Tibial nerve (tissue), 4 donors: ENCODE results near the gene METTL22. TPM values are rescaled to one million over a fixed set of nuclear protein-coding genes. Genes with fewer than 3 reads are reported as not detected.

Source experiments
- DNase-seq, 2 donors: peaks; one replicate each; pipeline ENCODE4 v3.0.0-alpha.2; 2019; ENCODE audit warnings: low spot score in 2 of 2
- H3K27ac ChIP-seq, 4 donors: fragments of 200-600 bp; sonication (generic) in 3 of 4; one replicate each; pipeline ENCODE4 v1.5.1; 2017 to 2019; ENCODE audit warnings: mild to moderate bottlenecking in 1 of 4
- H3K27me3 ChIP-seq, 2 donors: fragments of 200-600 bp; sonication (generic) in 1 of 2; one replicate each; pipeline versions ENCODE4 v1.5.1 to v1.6.0; 2017 to 2019
- H3K36me3 ChIP-seq, 3 donors: fragments of 200-600 bp; sonication (generic); one replicate each; pipeline ENCODE4 v1.5.1; 2018 to 2019
- H3K4me1 ChIP-seq, 4 donors: fragments of 200-600 bp; sonication (generic) in 3 of 4; one replicate each; pipeline ENCODE4 v1.5.1; 2017 to 2019
- H3K4me3 ChIP-seq, 4 donors: fragments of 200-600 bp; sonication (generic) in 3 of 4; one replicate each; pipeline ENCODE4 v1.5.1; 2017 to 2019; ENCODE audit warnings: mild to moderate bottlenecking in 1 of 4, moderate library complexity in 1 of 4
- H3K9me3 ChIP-seq, 4 donors: fragments of 200-600 bp; sonication (generic) in 3 of 4; one replicate each; pipeline ENCODE4 v1.5.1; 2017 to 2019
- EP300 ChIP-seq, 2 donors: sonication (generic); formaldehyde crosslinking; IDR thresholded peaks; one replicate each; pipeline ENCODE4 v1.6.1; 2017; ENCODE audit warnings: antibody characterized with exemption in 2 of 2, mild to moderate bottlenecking in 1 of 2
- POLR2A ChIP-seq, 2 donors: fragments of 450-650 bp; IDR thresholded peaks; one replicate each; pipeline ENCODE4 v1.6.1; 2017; ENCODE audit warnings: antibody characterized with exemption in 2 of 2, mild to moderate bottlenecking in 2 of 2, moderate library complexity in 2 of 2
- WGBS, 2 donors: methylation state at CpG; one replicate each; pipeline ENCODE4 v1.1.5; 2018; 5-methylcytosine and 5-hydroxymethylcytosine counted together
- total RNA-seq, 4 donors: library from RNA; depleted of rRNA; stranded (reverse); fragments of >200 nt; gene quantifications; one replicate each; pipeline ENCODE4 v1.1.0, GENCODE V29; 2016
- TF ChIP-seq, protein P1 (sequence below), 5 experiments: fragments of 200-600 bp in 3 of 5; fragments of 450-650 bp in 2 of 5; sonication (generic) in 3 of 5; IDR thresholded peaks; one replicate each; pipeline ENCODE4 v1.5.1; 2016 to 2019; ENCODE audit warnings: antibody characterized with exemption in 5 of 5, mild to moderate bottlenecking in 3 of 5, moderate library complexity in 2 of 5

Gene METTL22
- total RNA-seq, 4 donors from 2014 or later: 34.3 to 69.5 (median 46.6) TPM

DNA sequence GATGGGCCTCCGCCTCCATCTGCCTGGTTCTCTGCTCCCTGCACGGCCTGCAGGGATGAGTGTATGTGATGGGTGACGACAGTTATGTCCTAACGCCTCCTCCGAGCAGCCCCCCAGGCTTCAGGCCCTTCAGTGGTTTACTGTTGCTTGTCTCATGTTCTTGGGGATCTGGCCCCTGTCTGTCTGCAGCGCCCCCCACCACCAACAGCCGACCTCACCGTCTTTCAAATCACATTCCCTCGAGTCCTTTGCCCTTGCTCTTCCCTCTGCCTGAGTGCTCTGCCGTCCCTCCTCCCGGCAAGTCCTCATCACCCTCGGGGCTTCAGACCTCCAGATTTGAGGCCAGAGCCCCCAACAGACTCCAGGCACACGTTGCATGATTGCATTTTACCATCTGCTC lies 18.2 kb downstream of the METTL22 start:
- 85 to 92% methylated on average over 11 of the region's 13 CpGs for WGBS, 2 donors
- no peak overlapping the region for H3K4me3 ChIP-seq
- H3K27me3 ChIP-seq: no peaks in the 10 kb centered on the region
- no peak overlapping the region for H3K27ac ChIP-seq
- peaks cover 10 to 94% (median 45%) of the 10 kb centered on the region in 3 donors for H3K36me3 ChIP-seq
- no peak for DNase-seq
- no peaks in the 10 kb centered on the region for H3K9me3 ChIP-seq
- H3K4me1 ChIP-seq: no peaks in the 10 kb centered on the region
- no peak for TF ChIP-seq POLR2A (IDR thresholded peaks at IDR 0.05)
- TF ChIP-seq, protein P1, sequence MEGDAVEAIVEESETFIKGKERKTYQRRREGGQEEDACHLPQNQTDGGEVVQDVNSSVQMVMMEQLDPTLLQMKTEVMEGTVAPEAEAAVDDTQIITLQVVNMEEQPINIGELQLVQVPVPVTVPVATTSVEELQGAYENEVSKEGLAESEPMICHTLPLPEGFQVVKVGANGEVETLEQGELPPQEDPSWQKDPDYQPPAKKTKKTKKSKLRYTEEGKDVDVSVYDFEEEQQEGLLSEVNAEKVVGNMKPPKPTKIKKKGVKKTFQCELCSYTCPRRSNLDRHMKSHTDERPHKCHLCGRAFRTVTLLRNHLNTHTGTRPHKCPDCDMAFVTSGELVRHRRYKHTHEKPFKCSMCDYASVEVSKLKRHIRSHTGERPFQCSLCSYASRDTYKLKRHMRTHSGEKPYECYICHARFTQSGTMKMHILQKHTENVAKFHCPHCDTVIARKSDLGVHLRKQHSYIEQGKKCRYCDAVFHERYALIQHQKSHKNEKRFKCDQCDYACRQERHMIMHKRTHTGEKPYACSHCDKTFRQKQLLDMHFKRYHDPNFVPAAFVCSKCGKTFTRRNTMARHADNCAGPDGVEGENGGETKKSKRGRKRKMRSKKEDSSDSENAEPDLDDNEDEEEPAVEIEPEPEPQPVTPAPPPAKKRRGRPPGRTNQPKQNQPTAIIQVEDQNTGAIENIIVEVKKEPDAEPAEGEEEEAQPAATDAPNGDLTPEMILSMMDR (IDR thresholded peaks at IDR 0.05): no peak
- no peak for TF ChIP-seq EP300 (IDR thresholded peaks at IDR 0.05)

DNA sequence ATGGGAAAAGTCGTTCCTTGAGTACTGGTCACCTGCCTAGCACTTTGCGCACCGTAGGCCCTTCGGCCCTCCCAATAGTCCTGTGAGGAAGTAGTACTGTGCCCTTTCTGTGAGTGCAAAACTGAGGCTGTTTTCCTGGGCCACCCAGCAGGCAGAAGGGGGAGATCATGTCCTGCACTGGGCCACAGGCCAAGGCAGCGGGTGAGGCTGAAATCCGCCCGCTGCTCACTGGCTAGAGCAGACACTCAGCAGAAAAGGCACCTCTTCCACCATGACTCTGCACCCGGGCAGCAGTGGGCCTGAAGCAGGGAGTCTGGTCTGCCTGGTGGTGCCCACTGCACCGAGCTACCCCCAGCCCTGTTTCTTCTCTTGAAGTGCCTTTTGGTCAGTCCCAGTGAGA lies 20.2 kb downstream of the METTL22 start:
- Histone ChIP-seq H3K36me3 (peaks cover 5 to 94% (median 50%) of the 10 kb centered on the region in 3 donors), H3K27me3 (no peaks in the 10 kb centered on the region), H3K9me3 (no peaks in the 10 kb centered on the region), H3K4me1 (peaks cover 0 to 6% (median 0%) of the 10 kb centered on the region in 4 donors), H3K27ac (peak overlapping the region in 1 of 4 donors; percentile 8), H3K4me3 (no peak overlapping the region)
- 54 to 59% methylated on average over 9 of the region's 9 CpGs for WGBS, 2 donors
- TF ChIP-seq EP300 (IDR thresholded peaks at IDR 0.05) (no peak), POLR2A (IDR thresholded peaks at IDR 0.05) (no peak)
- TF ChIP-seq, protein P1 (IDR thresholded peaks at IDR 0.05): no peak
- no peak for DNase-seq

DNA sequence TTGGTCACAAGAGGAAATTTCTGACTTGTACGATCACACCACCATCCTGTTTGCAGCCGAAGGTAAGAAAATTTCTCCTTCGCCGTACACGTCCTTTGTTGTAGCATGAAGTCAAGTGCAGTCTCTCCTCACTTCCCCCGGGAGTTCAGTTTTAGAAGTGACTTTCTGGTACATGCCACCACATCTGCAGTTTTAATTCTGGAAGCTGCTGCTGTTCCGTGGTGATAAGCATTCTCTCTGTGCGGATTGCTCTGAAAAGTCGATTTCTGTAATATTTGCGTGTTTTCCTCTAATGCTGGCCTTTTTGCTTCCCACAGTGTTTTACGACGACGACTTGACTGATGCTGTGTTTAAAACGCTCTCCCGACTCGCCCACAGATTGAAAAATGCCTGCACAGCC lies 20.6 kb downstream of the METTL22 start:
- 73 to 85% methylated on average over 16 of the region's 16 CpGs for WGBS, 2 donors
- peaks cover 5 to 95% (median 45%) of the 10 kb centered on the region in 3 donors for H3K36me3 ChIP-seq
- H3K4me1 ChIP-seq: peaks cover 0 to 6% (median 0%) of the 10 kb centered on the region in 4 donors
- no peak overlapping the region for H3K4me3 ChIP-seq
- no peak overlapping the region for H3K27ac ChIP-seq
- no peaks in the 10 kb centered on the region for H3K9me3 ChIP-seq
- no peaks in the 10 kb centered on the region for H3K27me3 ChIP-seq
- no peak for DNase-seq
- no peak for TF ChIP-seq EP300 (IDR thresholded peaks at IDR 0.05)
- TF ChIP-seq, protein P1 (IDR thresholded peaks at IDR 0.05): no peak
- no peak for TF ChIP-seq POLR2A (IDR thresholded peaks at IDR 0.05)

DNA sequence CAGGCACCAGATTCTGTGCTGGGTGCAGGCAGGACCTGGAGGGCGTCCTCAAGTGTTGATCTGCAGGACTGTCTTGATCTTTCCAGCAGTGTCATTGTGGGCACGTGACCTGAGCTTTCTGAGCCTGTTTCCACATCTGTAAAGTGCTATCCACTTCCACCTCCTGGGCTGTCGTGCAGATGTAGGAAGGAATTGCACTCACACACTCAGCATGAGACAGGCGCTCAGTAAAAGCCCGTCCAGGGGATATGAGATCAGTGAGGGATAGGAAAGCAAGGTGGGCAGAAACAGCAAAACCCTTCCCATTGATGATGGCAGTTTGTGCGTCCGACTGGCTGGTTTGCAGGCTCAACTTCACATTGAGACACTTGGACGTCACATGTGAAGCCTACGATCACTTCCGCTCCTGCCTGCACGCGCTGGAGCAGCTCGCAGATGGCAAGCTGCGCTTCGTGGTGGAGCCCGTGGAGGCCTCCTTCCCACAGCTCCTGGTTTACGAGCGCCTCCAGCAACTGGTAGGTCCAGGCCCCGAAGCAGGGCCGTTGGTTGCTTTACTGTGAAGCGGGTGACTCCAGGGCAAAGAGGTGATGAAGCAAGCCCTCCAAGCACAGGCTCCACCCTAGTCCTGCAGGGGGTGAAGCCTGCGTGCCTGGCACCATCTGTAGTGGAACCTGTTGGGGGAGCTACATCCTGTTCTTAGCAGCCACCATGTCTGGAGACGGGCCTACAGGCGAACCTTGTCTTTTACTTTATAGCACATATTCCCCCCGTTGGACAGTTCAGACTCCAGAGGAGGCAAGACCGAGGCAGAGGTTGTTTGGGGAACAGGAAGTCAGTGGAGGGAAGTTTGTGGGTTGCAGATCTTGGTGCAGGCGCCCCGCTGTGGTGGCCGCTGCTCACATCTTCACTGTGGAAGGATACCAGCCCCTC lies 23.0 kb downstream of the METTL22 start:
- H3K9me3 ChIP-seq: no peaks in the 10 kb centered on the region
- TF ChIP-seq EP300 (IDR thresholded peaks at IDR 0.05) (no peak), POLR2A (IDR thresholded peaks at IDR 0.05) (no peak)
- TF ChIP-seq, protein P1 (IDR thresholded peaks at IDR 0.05): no peak
- no peak overlapping the region for H3K4me3 ChIP-seq
- H3K27me3 ChIP-seq: no peaks in the 10 kb centered on the region
- DNase-seq: peak in 1 of 2 donors; percentile 21
- WGBS, 2 donors: 81 to 82% methylated on average over 29 of the region's 29 CpGs
- peaks cover 2 to 95% (median 40%) of the 10 kb centered on the region in 3 donors for H3K36me3 ChIP-seq
- peak overlapping the region in 2 of 4 donors; percentile 4 to 50 for H3K27ac ChIP-seq
- H3K4me1 ChIP-seq: peaks cover 0 to 6% (median 0%) of the 10 kb centered on the region in 4 donors

DNA sequence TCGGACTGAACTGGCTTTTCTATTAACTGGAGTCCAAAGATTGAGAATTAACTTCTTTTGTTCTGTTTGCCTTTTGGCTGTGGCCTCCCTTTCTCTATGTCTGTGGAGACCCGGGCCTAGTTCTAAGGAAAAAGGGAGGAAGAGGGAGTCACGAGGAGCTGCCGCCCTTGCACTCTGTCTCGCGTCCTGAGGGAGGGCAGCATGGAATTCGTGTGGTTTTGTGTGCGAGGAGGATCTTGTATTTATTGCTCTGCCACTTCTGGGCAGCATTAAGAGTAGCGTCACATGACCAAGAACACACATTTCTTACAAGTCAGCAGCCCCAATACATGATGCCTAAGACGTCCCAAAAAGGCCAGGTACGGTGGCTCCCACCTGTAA lies 23.6 kb downstream of the METTL22 start:
- peak overlapping the region in 1 of 4 donors; percentile 50 for H3K27ac ChIP-seq
- peaks cover 0 to 6% (median 0%) of the 10 kb centered on the region in 4 donors for H3K4me1 ChIP-seq
- H3K27me3 ChIP-seq: no peaks in the 10 kb centered on the region
- DNase-seq: no peak
- no peaks in the 10 kb centered on the region for H3K9me3 ChIP-seq
- no peak overlapping the region for H3K4me3 ChIP-seq
- TF ChIP-seq POLR2A (IDR thresholded peaks at IDR 0.05) (no peak), EP300 (IDR thresholded peaks at IDR 0.05) (no peak)
- TF ChIP-seq, protein P1 (IDR thresholded peaks at IDR 0.05): no peak
- 65 to 74% methylated on average over 11 of the region's 11 CpGs for WGBS, 2 donors
- peaks cover 2 to 94% (median 35%) of the 10 kb centered on the region in 3 donors for H3K36me3 ChIP-seq
